GM21619 (cell line): Measurements from ENCODE around the gene RBM46.

Source experiments
- ATAC-seq: cut with Tn5 transposase; IDR thresholded peaks from one replicate; pipeline ENCODE4 v1.9.1; 2021; ENCODE audit not compliant: unreplicated experiment

The RBM46 gene, protein sequence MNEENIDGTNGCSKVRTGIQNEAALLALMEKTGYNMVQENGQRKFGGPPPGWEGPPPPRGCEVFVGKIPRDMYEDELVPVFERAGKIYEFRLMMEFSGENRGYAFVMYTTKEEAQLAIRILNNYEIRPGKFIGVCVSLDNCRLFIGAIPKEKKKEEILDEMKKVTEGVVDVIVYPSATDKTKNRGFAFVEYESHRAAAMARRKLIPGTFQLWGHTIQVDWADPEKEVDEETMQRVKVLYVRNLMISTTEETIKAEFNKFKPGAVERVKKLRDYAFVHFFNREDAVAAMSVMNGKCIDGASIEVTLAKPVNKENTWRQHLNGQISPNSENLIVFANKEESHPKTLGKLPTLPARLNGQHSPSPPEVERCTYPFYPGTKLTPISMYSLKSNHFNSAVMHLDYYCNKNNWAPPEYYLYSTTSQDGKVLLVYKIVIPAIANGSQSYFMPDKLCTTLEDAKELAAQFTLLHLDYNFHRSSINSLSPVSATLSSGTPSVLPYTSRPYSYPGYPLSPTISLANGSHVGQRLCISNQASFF

DNA sequence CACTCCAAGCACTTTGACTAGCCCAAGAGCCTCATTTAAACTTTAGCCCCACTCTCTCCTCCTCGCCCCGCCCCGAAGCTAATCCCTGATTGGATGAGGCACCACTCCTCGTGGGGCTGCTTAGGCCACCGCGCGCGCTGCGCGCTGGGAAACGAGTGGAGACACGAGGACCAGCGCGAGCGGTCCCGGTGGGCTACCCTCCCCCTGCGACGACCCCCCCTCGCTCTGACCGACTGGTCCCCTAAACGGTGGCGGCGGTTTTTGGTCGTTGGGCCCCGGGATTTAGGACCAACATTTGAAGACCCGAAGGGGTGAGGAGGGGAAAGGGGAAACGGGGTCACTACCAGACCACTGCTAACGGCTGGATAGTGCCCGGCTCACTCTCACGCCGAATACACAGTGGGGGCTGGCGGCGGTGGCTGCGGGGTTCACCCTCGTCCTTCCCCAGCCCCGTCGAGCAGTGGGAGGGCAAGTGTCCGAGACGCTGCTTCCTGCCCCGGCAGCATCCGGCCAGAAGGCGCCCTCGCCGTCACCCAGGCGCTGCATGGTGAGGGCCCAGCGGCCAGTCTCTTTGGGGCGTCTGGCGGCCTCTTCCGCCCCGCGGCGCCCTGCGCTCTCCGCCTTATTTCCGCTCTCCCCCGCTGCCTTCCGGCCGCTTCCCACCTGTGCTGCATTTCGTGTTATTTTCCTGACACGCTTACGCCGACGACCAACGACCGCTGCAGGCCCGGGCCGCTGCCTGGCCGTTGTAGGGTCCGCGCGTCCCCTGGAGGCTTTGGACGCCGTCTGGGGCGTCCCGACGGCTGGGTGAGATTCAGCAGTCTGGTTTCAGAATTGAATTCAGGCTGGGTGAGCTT lies at the start of gene RBM46:
RBM46 (plus strand) TSS at position 147 of the 857 bp plus-strand sequence. CDS start 15,481 bp downstream, outside the sequence.
- no peak for ATAC-seq

DNA sequence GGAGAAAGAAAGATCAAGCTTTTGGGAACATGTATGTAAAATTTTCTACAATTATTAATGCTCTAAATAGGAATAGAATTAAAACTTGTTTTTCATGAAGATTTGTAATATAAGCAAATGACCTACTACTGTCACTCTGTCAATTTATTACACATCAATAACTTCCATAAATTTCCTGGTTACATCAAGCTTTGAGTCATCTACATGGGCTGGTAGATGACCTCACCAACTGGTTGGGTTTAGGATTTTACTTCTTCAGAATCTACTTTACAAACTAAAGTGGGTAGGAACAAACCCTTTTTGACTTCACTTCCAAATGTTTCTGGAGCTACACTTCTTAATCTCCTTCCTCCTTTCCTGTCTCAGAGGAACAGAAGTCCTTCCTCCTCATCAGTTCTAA lies 49.3 kb upstream of the RBM46 start:
- ATAC-seq, result no peak

DNA sequence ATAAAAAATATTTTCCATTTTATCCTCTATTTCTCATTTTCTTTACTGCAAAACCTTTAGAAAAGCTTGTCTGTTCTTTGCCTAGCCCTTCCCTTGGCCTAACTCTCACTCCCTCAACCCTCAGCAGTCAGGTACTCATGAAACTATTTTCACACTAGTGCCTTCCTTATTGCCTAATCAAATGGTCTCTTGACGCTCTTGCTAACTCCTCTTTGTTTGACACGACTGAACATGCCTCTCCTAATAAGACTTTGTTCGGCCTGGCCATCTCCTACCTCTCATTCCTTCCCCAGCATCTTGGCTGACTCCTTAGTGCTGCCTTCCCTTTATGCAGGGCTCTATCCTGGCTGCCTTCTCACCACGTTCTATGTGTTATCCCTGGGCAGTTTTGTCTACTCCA lies 48.4 kb upstream of the RBM46 start:
- no peak for ATAC-seq

DNA sequence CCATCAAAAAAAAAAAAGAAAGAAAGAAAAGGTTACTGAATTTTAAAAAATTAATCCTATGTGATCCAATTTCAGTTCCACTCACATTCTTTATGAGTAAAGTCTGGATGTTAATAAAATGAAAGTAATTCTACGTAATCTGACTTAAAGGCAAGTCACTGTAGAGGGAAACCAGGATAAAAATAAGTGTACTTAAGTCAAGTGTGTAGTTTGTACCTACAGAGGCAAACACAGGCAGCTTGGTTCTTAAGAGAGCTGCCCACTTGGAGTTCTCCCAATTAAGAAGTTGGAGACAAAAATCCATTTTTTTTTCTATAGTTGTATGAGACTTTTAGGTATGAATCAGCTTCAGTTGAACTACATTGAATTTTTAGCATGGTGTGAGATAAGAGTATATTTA lies 44.3 kb upstream of the RBM46 start:
- ATAC-seq, result no peak

DNA sequence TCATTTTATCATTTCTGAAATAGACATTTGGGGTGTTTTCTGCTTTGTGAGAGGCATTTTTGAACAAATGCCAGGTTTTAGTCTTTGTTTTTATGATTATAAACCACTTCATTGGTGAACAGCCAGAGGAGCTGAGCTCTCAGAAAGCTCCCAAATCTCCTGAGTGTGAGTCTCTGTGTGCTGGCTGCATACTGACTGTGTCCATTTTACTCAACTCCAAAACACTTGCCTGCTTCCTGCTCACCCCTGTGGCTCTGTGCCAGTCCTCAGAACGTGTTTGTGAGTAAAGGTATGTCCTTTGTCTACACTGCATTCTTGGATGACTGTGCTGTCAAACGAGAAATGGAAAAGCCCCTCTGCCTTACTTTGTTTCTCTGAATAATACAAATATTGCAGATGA lies 42.6 kb upstream of the RBM46 start:
- ATAC-seq, result no peak

DNA sequence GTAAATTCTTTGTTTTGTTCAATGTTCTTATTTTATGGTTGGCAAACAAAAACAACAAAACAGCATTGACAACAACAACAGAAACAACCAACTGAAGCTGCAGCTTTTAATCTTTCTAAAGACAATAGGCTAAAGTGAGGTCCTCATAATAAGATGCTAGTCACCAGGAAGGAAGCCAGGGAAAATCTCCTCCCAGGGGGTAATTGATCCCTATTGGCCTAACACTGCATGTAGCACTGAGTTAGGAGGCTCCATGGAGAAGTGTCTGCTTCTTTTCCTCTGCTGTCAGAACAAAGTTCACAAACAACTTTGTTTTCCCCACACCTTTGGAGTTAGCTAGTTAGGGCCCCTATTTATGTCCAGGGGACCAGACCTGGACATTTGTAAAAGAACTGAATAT lies 42.0 kb upstream of the RBM46 start:
- ATAC-seq, result no peak

DNA sequence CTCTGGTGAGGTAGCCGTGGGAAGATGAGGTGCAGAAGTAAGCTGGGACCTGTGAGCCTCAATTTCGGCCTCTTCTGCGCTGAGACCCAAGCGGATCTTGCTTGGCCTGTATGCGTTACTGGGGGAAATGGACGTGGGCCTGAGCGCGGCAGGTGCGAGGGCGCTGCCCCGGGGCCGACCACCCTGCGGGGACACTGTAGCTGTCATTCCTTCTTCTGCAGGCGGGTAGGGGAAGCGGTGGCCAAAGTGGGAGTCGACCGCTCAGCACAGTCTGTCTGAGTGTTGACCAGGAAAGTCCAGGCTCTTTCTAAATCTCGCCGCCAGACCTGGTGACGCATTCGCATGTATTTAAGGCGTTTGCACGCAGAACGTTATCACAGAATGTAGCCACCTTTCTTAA lies 40.6 kb upstream of the RBM46 start:
- no peak for ATAC-seq

DNA sequence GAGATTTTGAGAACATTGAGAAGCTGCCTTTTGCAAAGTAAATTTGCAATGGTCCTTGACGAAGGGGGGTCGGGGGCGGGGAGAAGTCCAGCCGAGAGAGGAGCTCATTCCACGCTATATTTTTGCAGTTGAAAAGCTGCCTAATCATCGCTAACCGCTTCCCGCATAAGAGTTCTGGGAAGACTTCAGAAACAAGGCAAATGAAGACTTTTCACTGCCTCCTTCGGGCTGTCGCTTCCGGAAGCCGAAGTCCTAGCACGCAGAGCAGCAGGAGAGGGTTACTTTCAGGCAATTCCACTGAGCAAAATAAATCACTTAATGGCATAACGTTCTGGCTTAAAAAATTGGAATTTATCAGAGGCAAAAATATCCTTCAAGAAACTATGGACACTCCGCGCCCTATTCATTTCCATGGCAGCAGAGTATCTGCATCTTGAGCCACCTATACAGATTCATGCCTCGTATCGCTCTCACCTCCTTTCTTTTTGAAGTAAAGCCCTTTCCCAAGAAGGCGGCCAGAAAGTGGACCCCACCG lies 39.9 kb upstream of the RBM46 start:
- no peak for ATAC-seq

DNA sequence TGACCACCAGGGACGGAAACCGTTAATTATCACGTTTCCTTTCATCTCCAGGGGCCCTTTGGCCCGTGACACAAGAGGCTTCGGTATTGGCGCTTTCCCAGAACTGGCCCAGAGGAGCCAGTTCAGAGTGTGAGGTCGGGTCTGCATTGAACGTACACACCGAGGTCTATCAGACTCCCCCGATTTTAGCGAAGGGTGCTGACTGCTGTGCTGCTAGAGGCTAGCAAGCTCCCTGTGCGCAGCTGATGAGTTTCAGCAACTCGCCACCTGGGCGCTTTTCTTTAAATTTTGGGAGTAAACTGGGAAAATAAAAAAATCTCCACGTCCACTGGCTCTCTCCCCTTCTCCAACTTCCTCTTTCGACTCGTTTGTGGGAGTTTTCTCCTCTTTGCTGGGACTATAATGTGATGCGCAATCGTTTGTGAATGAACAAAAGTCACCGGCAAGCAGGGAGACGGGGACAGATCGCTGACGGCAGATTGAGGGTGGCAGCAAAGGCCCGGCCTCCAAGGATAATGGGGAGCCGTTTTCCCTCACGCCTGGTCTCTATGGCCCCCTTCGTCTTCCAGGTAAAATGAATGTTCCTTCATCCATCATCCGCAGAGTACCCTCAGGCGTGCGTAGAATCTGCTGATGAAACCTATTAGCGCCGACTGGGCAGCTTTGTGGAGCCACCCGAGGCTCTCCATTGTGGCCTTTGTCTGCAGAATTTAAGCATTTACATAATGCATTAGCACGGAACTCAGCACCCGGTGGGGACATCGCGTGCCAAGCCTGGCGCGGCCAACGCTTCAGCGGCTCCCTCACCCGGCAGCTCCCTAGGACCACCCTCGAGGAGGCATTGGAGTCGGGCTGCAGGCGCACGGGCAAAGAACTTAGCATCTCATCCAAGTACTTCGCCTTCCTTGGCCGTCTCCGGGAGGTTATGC lies 38.9 kb upstream of the RBM46 start:
- ATAC-seq, result no peak

DNA sequence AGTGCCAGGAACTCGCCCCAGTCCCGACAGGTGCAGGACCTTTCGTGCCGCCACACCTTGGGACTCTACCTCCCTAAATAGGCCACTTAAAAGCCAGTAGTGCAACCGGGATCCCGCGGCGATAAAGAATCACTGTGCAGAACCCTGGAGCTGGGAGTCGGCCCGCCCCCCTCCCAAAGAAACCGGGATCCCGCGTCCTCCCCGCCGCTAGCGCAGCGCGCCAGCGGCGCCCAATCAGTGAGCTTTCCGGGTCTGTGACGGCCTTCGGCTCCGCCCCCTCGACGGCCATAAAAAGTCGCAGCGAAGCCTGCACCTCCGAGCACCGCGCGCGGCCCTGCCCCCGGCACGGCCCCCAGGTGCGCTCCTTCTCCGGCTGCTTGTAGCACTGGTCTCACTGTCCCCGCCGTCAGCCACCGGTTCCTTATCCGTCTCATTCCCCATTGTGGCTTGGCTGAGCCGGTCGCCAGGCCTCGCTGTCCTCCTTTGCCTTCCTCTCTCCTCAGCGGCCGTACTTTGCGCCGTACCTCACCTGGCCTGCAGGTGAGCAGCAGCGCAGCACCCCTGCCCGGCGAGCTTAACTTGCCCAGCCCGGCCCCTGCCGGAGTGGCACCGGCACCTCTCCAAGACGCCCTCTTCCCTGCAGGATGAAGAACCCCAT lies 37.3 kb upstream of the RBM46 start, which contains the start of gene LRAT:
LRAT (plus strand) TSS at position 318 of the 658 bp plus-strand sequence; CDS start at position 645, 327 bp downstream.
- no peak for ATAC-seq

DNA sequence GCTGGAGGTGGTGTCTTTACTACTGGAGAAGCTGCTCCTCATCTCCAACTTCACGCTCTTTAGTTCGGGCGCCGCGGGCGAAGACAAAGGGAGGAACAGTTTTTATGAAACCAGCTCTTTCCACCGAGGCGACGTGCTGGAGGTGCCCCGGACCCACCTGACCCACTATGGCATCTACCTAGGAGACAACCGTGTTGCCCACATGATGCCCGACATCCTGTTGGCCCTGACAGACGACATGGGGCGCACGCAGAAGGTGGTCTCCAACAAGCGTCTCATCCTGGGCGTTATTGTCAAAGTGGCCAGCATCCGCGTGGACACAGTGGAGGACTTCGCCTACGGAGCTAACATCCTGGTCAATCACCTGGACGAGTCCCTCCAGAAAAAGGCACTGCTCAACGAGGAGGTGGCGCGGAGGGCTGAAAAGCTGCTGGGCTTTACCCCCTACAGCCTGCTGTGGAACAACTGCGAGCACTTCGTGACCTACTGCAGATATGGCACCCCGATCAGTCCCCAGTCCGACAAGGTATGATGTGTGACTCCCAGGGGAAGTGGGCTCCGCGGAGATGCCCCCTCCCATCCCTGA lies 36.6 kb upstream of the RBM46 start:
- no peak for ATAC-seq

DNA sequence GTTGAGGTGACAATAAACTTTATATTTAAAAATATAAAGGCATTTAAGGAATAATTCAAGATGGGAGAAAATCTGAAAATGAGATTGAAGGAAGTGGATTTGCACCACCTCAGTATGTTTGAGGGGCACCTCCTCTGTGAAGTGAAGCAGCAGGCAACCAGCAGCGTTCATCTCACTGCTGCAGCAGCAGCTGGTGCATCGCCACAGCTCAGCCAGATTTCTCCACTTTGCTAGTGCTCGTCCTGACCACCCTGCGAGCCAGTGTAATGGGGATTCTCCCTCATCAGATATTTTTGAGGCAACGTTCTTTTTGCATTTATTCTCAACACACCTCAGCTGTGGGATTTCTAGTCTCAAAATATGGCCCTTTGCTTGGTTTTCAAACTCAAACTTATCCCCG lies 23.4 kb upstream of the RBM46 start:
- no peak for ATAC-seq

DNA sequence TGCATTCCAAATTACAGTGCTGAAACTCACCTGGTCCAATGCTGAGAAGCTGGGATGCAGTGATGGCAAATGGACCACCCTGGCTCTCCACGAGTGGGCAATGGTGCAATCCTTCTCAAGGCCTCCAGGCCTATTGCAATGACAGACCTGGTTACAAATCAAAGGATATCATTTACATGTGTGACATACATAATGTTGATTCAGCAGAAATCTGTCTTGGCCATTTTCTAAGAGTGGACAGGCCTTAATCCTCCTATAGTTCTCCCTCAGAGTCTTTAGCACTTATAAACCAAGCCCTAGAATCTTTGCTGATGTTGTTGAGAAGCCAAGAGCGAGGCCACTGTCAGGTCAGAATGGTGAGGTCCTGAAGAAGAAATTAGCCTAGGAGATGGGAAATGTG lies 20.2 kb upstream of the RBM46 start:
- ATAC-seq, result no peak

DNA sequence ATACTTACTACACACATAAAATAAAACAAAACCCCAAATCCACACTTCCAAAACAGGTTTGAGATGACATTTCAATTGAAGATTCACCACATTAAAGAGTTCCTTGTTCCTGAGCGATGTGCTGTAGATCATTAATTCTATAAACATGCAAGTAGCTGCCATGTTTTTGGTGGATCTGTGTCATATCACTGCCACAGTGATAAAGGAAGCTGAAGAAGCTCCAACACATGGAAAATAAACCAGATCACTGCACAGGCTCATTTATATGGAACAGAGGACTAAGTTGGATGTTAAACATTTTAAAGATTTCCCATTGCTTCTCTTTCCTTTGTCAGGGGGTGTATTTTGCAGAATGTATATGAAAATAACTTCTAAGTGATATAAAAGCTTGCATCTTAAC lies 2.8 kb upstream of the RBM46 start:
- ATAC-seq, result no peak

DNA sequence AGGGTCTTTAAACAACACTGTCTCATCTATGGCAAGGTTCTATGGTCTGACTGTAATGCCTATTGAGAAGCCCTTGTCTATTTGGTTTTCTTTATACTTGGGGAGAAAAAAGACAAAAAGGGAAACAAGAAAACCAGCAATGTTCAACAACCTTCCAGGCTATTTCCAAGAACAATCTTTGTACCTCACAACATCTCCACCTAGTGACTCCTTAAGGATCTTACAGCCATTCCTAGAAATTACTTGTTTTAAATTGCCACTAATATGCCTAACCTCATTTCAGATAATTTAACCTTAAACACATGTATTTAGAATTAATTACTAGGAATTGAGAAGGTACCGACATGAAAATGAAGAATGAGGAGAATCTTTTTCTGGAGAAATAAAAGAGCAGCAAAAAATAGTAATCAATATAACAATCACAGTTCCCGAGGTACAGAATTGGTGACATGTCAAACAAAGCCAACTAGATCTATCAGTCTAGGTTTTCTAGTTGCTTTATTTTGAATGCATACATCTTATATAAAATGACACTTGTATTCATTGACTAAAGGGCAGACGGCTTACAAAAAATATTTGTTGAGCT lies 1.6 kb upstream of the RBM46 start:
- no peak for ATAC-seq

DNA sequence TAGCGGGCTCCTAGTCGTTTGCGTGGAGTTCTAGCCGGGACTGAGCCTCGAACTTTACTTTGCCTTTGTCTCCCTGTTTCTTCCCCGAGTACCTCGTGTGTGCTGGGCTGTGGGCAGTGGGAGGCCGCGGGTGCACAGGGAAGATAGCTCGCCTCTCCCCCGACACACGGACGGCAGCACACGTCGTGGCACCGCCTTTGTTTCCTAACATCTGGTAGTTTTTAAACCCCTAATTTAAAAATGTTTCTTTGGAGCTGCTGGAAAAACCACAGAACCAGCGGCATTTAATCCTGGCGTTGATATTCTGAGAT lies 866 bp downstream of the RBM46 start:
- ATAC-seq, result no peak

DNA sequence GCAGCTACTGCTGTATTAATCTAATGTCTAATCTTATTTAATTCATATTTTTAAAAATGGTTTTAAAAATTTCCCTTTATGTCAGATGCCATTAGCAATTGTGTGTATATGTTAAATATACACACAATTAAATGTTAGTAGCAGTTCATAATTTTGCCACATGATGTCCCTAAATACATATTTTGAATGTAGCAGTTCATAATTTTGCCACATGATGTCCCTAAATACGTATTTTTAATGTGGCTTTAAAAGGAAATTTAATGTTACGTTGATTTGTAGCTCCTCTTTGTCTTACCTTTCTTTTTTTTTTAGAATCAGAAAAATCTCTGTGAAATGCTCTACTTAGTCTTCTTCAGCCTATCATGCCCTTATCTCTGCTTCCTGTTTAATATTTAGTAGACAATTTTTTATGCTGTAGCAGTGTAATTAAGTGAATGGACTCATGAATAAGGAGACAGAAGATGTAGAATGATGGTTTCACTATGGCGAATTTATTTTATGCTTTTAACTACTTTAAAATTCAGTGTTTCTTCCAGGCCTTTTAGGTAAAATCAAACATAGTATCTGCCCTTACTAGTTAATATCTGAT lies 26.1 kb downstream of the RBM46 start:
- peak; percentile 80 for ATAC-seq

DNA sequence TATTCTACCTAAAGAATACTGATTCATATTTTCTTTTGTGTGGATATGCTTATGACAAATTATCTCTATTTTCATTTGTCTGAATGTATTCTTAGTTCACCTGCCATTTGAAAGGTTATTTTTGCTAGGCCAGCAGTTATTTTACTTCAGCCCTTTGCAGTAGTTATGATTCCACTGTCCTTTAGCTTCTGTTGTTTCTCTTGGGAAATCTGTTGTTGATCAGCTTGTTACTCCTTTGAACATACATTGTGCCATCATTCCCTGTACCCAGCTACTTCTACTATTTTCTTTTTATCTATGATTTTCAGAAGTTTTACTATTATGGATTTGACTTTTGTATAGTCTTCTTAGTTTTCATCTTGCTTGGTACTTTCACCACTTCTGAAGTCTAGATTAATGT lies 37.2 kb downstream of the RBM46 start:
- ATAC-seq, result no peak

DNA sequence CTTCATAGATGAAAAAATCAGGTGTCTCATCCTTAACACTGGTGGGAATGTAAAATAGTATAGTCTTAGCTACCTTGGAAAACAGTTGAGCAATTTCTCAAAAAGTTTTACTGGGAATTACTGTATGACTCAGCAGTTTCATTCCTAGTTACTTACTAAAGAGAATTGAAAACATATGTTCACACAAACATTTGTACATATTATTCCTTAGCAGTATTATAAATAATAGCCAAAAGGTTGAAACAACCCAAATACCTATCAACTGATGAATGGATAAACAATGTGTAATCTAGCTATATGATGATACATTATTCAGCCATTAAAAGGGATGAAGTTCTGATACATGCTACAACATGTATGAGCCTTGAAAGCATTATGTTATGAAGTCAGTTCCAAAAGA lies 41.7 kb downstream of the RBM46 start:
- no peak for ATAC-seq
